ENCODE results near the gene BTLA.

BTLA gene

DNA sequence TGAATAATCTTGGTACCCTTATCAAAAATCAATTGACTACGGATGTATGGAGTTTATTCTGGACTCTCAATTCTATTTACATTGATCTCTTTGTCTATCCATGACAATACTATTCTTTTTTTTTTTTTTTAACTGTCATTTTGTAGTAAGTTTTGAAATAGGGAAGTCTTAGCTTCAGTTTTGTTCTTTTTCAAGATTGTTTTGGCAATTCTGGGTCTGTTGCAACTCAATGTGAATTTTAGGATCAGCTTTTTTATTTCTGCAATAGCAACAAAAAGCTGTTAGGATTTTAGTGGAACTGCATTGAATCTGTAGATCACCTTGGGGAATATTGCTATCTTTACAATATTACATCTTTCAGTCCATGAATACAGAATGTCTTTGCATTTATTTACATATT is 21.4 kb downstream of the BTLA start:
- no peak overlapping the region for H3K4me3 ChIP-seq (ENCODE audit: low read length)
- TF ChIP-seq, protein P1, sequence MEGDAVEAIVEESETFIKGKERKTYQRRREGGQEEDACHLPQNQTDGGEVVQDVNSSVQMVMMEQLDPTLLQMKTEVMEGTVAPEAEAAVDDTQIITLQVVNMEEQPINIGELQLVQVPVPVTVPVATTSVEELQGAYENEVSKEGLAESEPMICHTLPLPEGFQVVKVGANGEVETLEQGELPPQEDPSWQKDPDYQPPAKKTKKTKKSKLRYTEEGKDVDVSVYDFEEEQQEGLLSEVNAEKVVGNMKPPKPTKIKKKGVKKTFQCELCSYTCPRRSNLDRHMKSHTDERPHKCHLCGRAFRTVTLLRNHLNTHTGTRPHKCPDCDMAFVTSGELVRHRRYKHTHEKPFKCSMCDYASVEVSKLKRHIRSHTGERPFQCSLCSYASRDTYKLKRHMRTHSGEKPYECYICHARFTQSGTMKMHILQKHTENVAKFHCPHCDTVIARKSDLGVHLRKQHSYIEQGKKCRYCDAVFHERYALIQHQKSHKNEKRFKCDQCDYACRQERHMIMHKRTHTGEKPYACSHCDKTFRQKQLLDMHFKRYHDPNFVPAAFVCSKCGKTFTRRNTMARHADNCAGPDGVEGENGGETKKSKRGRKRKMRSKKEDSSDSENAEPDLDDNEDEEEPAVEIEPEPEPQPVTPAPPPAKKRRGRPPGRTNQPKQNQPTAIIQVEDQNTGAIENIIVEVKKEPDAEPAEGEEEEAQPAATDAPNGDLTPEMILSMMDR (IDR thresholded peaks at IDR 0.05; ENCODE audit: insufficient read depth, low read depth, low read length, missing control alignments), result no peak
- no peak for DNase-seq (ENCODE audit: low read depth)

DNA sequence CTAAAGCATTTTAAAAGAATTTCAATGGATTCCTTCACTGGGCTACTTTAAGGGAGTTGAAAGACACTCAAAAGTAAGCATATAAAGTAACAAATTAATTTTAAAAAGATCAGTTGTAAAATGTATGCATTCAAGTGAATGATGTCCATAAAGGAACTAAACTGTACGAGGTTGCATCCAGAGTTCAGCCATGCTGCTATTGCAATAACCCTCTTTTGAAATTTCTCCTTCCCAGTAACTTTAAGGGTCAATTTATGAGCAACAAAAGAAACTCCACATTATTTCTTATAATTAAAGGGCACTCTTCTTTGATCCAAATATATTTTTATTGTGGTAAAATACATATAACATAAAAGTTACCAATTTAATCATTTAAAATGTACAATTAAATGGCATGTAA is 22.9 kb downstream of the BTLA start:
- DNase-seq (ENCODE audit: low read depth), result no peak
- no peak overlapping the region for H3K4me3 ChIP-seq (ENCODE audit: low read length)
- TF ChIP-seq, protein P1 (IDR thresholded peaks at IDR 0.05; ENCODE audit: insufficient read depth, low read depth, low read length, missing control alignments), result no peak

DNA sequence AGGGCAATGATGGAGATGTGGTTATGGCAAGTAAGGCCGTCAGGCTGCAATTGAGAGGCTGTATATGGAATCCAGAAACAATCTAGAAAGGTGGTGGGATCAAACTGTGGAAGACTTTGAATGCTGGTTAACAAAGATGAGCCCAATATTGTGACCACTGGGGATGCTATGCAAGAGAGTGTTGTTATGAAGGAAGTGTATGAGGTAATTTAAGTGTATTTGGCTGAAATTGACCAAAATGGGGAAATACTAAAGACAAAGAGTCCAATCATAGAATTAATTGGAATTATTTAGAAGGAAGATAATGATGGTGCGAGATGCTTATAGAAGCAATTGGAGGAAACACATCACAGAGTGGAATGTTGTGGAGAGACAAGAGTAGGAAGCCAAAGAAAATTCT is 24.5 kb downstream of the BTLA start:
- TF ChIP-seq, protein P1 (IDR thresholded peaks at IDR 0.05; ENCODE audit: insufficient read depth, low read depth, low read length, missing control alignments), result no peak
- DNase-seq (ENCODE audit: low read depth), result no peak
- no peak overlapping the region for H3K4me3 ChIP-seq (ENCODE audit: low read length)

DNA sequence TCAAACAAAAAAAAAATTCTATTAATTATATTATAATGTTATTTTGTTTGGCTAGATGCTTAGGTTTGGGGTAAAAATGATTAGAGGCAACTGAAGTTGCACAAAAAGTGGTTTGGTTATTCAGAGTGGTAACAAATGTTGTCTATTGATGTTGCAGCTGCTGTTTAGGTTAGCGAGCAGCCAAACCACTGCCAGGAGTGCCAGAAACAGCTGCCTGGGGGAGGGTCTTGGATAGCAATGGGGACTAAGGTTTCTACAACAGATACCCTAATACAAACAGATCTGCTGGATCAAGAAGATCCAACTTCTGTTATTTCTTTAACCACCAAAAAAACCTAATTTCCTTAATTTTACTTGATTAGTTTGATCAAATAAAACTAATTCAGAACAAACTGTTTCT is 26.6 kb downstream of the BTLA start:
- TF ChIP-seq, protein P1 (IDR thresholded peaks at IDR 0.05; ENCODE audit: insufficient read depth, low read depth, low read length, missing control alignments), result no peak
- DNase-seq (ENCODE audit: low read depth), result no peak
- H3K4me3 ChIP-seq (ENCODE audit: low read length), result no peak overlapping the region

DNA sequence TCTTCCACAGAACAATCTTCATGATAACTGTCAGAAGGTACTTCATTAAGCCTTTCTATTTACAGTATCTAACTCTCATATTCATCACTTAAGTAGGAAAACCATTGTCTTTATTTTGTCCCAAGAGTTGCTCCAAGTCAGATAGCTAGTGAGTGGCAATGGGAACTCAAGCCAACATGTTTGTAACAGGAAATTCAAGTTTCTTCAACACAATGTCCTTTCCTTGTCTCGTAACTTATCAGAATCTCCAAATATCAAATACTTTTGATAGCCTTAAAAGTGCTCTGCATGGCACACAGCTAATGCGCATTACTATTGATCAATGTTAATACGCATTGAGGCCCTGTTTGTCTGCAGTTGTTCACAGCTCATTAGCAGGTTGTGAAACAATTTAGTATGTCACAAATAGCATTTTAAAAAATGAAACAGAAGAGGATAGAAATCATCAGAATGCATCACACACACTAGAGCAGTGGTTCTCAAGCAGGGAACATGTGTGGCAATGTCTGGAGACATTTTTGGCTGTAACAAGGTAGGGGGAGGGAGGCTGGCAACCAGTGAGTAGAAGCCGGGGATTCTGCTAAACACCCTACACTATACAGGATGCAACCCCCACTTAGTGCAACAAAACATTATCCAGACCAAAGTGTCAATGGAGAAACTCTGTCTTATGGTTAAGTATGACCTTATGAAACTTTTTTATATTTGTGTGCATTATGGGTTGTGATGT is 27.5 kb downstream of the BTLA start:
- TF ChIP-seq, protein P1 (IDR thresholded peaks at IDR 0.05; ENCODE audit: insufficient read depth, low read depth, low read length, missing control alignments), result no peak
- H3K4me3 ChIP-seq (ENCODE audit: low read length), result no peak overlapping the region
- DNase-seq (ENCODE audit: low read depth), result no peak

DNA sequence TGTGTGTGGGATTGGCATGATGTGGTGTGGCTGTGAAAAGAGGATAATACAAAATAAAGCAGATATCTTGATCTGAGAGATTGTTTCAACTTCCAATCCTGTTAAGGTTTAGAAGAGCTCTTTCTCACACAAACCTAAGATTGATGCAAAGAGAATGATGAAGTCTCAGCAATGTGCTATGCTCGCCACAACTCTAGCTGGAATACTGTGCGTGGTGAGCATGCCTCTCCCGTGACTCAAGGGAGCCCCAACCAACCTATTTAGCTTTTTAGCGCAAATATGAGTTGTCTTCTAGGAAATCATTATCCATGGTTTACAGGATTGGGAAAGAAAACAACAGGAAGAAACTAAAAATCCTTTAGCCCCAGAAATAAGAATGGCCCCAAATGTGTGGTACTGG is 28.5 kb downstream of the BTLA start:
- DNase-seq (ENCODE audit: low read depth), result no peak
- TF ChIP-seq, protein P1 (IDR thresholded peaks at IDR 0.05; ENCODE audit: insufficient read depth, low read depth, low read length, missing control alignments), result no peak
- H3K4me3 ChIP-seq (ENCODE audit: low read length), result no peak overlapping the region

- no peak overlapping the region for H3K4me3 ChIP-seq (ENCODE audit: low read length)
- TF ChIP-seq, protein P1 (IDR thresholded peaks at IDR 0.05; ENCODE audit: insufficient read depth, low read depth, low read length, missing control alignments), result no peak
- DNase-seq (ENCODE audit: low read depth), result no peak
Measured at GRCh38 chr3:112469671-112470070, 29.6 kb downstream of the BTLA start.
